GM21717 (cell line): ENCODE results near the gene NCKAP5.

ENCODE experiments used
- ATAC-seq: cut with Tn5 transposase; IDR thresholded peaks from one replicate; pipeline ENCODE4 v1.9.1; 2021; ENCODE audit warnings: mild to moderate bottlenecking, moderate library complexity; ENCODE audit not compliant: unreplicated experiment

NCKAP5 gene

GRCh38 chr2:133409581-133410285 is 158.5 kb downstream of the NCKAP5 start:
- no peak for ATAC-seq

- no peak for ATAC-seq
These were observed 159.6 kb downstream of the NCKAP5 start for GRCh38 chr2:133408671-133409070.

GRCh38 chr2:133407341-133407740 is 160.9 kb downstream of the NCKAP5 start:
- ATAC-seq: no peak

GRCh38 chr2:133405252-133405651 is 163.0 kb downstream of the NCKAP5 start:
- ATAC-seq: no peak

- no peak for ATAC-seq
These were observed 167.9 kb downstream of the NCKAP5 start for GRCh38 chr2:133400411-133400810.

GRCh38 chr2:133393895-133394294 is 174.4 kb downstream of the NCKAP5 start:
- ATAC-seq: no peak

- ATAC-seq: no peak
These were observed 178.1 kb downstream of the NCKAP5 start for GRCh38 chr2:133390156-133390555.

- no peak for ATAC-seq
These were observed 178.7 kb downstream of the NCKAP5 start for GRCh38 chr2:133389569-133389968.

- ATAC-seq: no peak
These were observed 185.7 kb downstream of the NCKAP5 start for GRCh38 chr2:133382566-133382965.

- no peak for ATAC-seq
These were observed 187.3 kb downstream of the NCKAP5 start for GRCh38 chr2:133380991-133381390.

- no peak for ATAC-seq
These were observed 189.2 kb downstream of the NCKAP5 start for GRCh38 chr2:133378928-133379549.

GRCh38 chr2:133378386-133378785 is 189.9 kb downstream of the NCKAP5 start:
- ATAC-seq: no peak

GRCh38 chr2:133377599-133377998 is 190.7 kb downstream of the NCKAP5 start:
- ATAC-seq: no peak

- no peak for ATAC-seq
These were observed 191.2 kb downstream of the NCKAP5 start for GRCh38 chr2:133377021-133377481.

GRCh38 chr2:133374781-133375180 is 193.5 kb downstream of the NCKAP5 start:
- no peak for ATAC-seq

GRCh38 chr2:133371286-133371685 is 197.0 kb downstream of the NCKAP5 start:
- no peak for ATAC-seq

- ATAC-seq: no peak
These were observed 198.2 kb downstream of the NCKAP5 start for GRCh38 chr2:133369901-133370658.

- ATAC-seq: no peak
These were observed 203.1 kb downstream of the NCKAP5 start for GRCh38 chr2:133365117-133365516.

GRCh38 chr2:133364636-133365035 is 203.6 kb downstream of the NCKAP5 start:
- no peak for ATAC-seq

GRCh38 chr2:133363884-133364283 is 204.4 kb downstream of the NCKAP5 start:
- no peak for ATAC-seq

GRCh38 chr2:133362061-133362476 is 206.2 kb downstream of the NCKAP5 start:
- ATAC-seq: no peak

GRCh38 chr2:133360882-133361281 is 207.4 kb downstream of the NCKAP5 start:
- ATAC-seq: no peak
